Neural cell (in vitro differentiated cells): ENCODE measurements around the gene CDKAL1. TPM values are rescaled to one million over a fixed set of nuclear protein-coding genes. Genes with fewer than 3 reads are reported as not detected.

Source experiments
- H2AFZ ChIP-seq: fragments of 200-600, 300-800 bp; sonication (generic), shearing (Covaris generic); 2 replicates; pipeline ENCODE4 v1.6.0; 2014; ENCODE audit warnings: low read depth, mild to moderate bottlenecking, antibody characterized with exemption, low read length, moderate library complexity
- H3F3A ChIP-seq: fragments of 200-600 bp; shearing (Covaris generic); 2 replicates; pipeline ENCODE4 v1.6.1; 2016; ENCODE audit warnings: mild to moderate bottlenecking, moderate library complexity, mixed read lengths, antibody characterized with exemption, low read length; ENCODE audit not compliant: insufficient read depth, poor library complexity, severe bottlenecking
- H3K27ac ChIP-seq: fragments of 200-600, 300-800 bp; sonication (generic), shearing (Covaris generic); 2 replicates; pipeline ENCODE4 v1.5.1; 2014; ENCODE audit warnings: mild to moderate bottlenecking, low read length, moderate library complexity
- H3K27me3 ChIP-seq: fragments of 300-800, 200-600 bp; sonication (generic), shearing (Covaris generic); 2 replicates; pipeline ENCODE4 v1.6.0; 2014; ENCODE audit warnings: mild to moderate bottlenecking, low read depth, low read length, moderate library complexity; ENCODE audit not compliant: insufficient read depth
- H3K36me3 ChIP-seq: fragments of 300-800, 200-600 bp; sonication (generic), shearing (Covaris generic); 2 replicates; pipeline ENCODE4 v1.5.1; 2014; ENCODE audit warnings: mild to moderate bottlenecking, antibody characterized with exemption, low read length, moderate library complexity; ENCODE audit not compliant: insufficient read depth
- H3K4me2 ChIP-seq: fragments of 300-800, 200-600 bp; sonication (generic), shearing (Covaris generic); 2 replicates; pipeline ENCODE4 v1.6.0; 2014; ENCODE audit warnings: mild to moderate bottlenecking, low read length
- H3K4me3 ChIP-seq: fragments of 300-800, 200-600 bp; sonication (generic), shearing (Covaris generic); 2 replicates; pipeline ENCODE4 v1.5.1; 2014; ENCODE audit warnings: mild to moderate bottlenecking, low read length, moderate library complexity
- H3K79me2 ChIP-seq: fragments of 200-600 bp; shearing (Covaris generic); replicated peaks from 2 replicates; pipeline ENCODE4 v1.6.0; 2014; ENCODE audit warnings: mild to moderate bottlenecking, low read length, moderate library complexity; ENCODE audit not compliant: insufficient read depth
- H3K9ac ChIP-seq: fragments of 300-800, 200-600 bp; sonication (generic), shearing (Covaris generic); 2 replicates; pipeline ENCODE4 v1.6.1; 2016; ENCODE audit warnings: mild to moderate bottlenecking, low read length, mixed read lengths
- H3K9me2 ChIP-seq: fragments of 200-600 bp; shearing (Covaris generic); 2 replicates; pipeline ENCODE4 v1.6.1; 2016; ENCODE audit warnings: mild to moderate bottlenecking, low read length, mixed read lengths; ENCODE audit not compliant: insufficient read depth
- H3K9me3 ChIP-seq: fragments of 200-600, 300-800 bp; sonication (generic), shearing (Covaris generic); 2 replicates; pipeline ENCODE4 v1.6.1; 2016; ENCODE audit warnings: mild to moderate bottlenecking, mixed run types, low read length, moderate library complexity, mixed read lengths
- H4K20me1 ChIP-seq: fragments of 200-600 bp; shearing (Covaris generic); 2 replicates; pipeline ENCODE4 v1.6.1; 2016; ENCODE audit warnings: mild to moderate bottlenecking, mixed run types; ENCODE audit not compliant: insufficient read depth
- CTCF ChIP-seq: fragments of 450-650 bp; IDR thresholded peaks from 2 replicates; pipeline ENCODE4 v1.5.1; 2014; ENCODE audit warnings: antibody characterized with exemption, mild to moderate bottlenecking, moderate library complexity; ENCODE audit not compliant: poor library complexity, severe bottlenecking
- EP300 ChIP-seq: fragments of 450-650 bp; conservative IDR thresholded peaks from 2 replicates; pipeline ENCODE4 v1.6.1; 2014; ENCODE audit warnings: antibody characterized with exemption, mild to moderate bottlenecking, moderate library complexity; ENCODE audit not compliant: poor library complexity, severe bottlenecking
- EZH2 ChIP-seq: fragments of 200-600, 300-800 bp; shearing (Covaris generic), sonication (generic); IDR thresholded peaks from 2 replicates; pipeline ENCODE4 v1.6.1; 2014; ENCODE audit warnings: antibody characterized with exemption, low read length, borderline replicate concordance, mild to moderate bottlenecking; ENCODE audit not compliant: insufficient read depth, poor library complexity, severe bottlenecking
- MXI1 ChIP-seq: fragments of 450-650 bp; conservative IDR thresholded peaks from 2 replicates; pipeline ENCODE4 v1.6.1; 2014; ENCODE audit warnings: antibody characterized with exemption, mild to moderate bottlenecking; ENCODE audit not compliant: poor library complexity, severe bottlenecking
- POLR2AphosphoS5 ChIP-seq: IDR thresholded peaks from 2 replicates; pipeline ENCODE4 v1.6.1; 2012
- RAD21 ChIP-seq: fragments of 450-650 bp; conservative IDR thresholded peaks from 2 replicates; pipeline ENCODE4 v1.6.1; 2014; ENCODE audit warnings: antibody characterized with exemption, mild to moderate bottlenecking, moderate library complexity
- REST ChIP-seq: IDR thresholded peaks from 2 replicates; pipeline ENCODE4 v1.6.1; 2012; ENCODE audit warnings: borderline replicate concordance
- SMC3 ChIP-seq: fragments of 450-650 bp; conservative IDR thresholded peaks from 2 replicates; pipeline ENCODE4 v1.6.1; 2014; ENCODE audit warnings: antibody characterized with exemption, mild to moderate bottlenecking, moderate library complexity; ENCODE audit not compliant: poor library complexity
- TAF1 ChIP-seq: IDR thresholded peaks from 2 replicates; pipeline ENCODE4 v1.6.1; 2012; ENCODE audit warnings: low read depth
- polyA plus RNA-seq: library from polyadenylated mRNA; depleted of rRNA; stranded (reverse); fragments of >200 nt; gene quantifications from 2 replicates; pipeline ENCODE4 v1.2.3, GENCODE V29; 2014

CDKAL1 gene
- polyA plus RNA-seq, 1 donor from 2014 or later, result 10.7 TPM

- Histone ChIP-seq H3K9me3 (no peaks in the 10 kb centered on the region), H4K20me1 (no peaks in the 10 kb centered on the region), H3K36me3 (no peaks in the 10 kb centered on the region), H3K9ac (no peak overlapping the region), H3K27me3 (no peaks in the 10 kb centered on the region), H3K79me2 (no peaks in the 10 kb centered on the region), H3K9me2 (no peaks in the 10 kb centered on the region), H2AFZ (no peak overlapping the region), H3K4me3 (no peak overlapping the region), H3K27ac (no peak overlapping the region), H3F3A (no peaks in the 10 kb centered on the region), H3K4me2 (no peak overlapping the region)
- TF ChIP-seq SMC3 (no peak), EP300 (no peak), CTCF (no peak), RAD21 (no peak), MXI1 (no peak), TAF1 (no peak), POLR2AphosphoS5 (no peak), EZH2 (no peak), REST (no peak)
Measured at GRCh38 chr6:20841806-20842205, 307.5 kb downstream of the CDKAL1 start.

- H3F3A ChIP-seq, result no peaks in the 10 kb centered on the region
- H3K27me3 ChIP-seq, result no peaks in the 10 kb centered on the region
- H3K27ac ChIP-seq, result no peak overlapping the region
- TF ChIP-seq MXI1 (no peak), CTCF (no peak), EP300 (no peak), RAD21 (no peak), REST (no peak), EZH2 (no peak), TAF1 (no peak), SMC3 (no peak), POLR2AphosphoS5 (no peak)
- no peak overlapping the region for H3K4me2 ChIP-seq
- H3K9me2 ChIP-seq, result no peaks in the 10 kb centered on the region
- no peak overlapping the region for H2AFZ ChIP-seq
- no peaks in the 10 kb centered on the region for H3K36me3 ChIP-seq
- H3K4me3 ChIP-seq, result no peak overlapping the region
- H3K9ac ChIP-seq, result no peak overlapping the region
- H4K20me1 ChIP-seq, result no peaks in the 10 kb centered on the region
- no peaks in the 10 kb centered on the region for H3K9me3 ChIP-seq
- no peaks in the 10 kb centered on the region for H3K79me2 ChIP-seq
Measured at GRCh38 chr6:20845592-20845991, 311.3 kb downstream of the CDKAL1 start.
